ENCODE measurements around the gene NIT1.

- TF ChIP-seq CSRNP3 (CRISPR knock-in tag; IDR thresholded peaks at IDR 0.05) (no peak), ZNF565 (CRISPR knock-in tag; conservative IDR thresholded peaks at IDR 0.05; ENCODE audit: low read depth) (no peak), CREB5 (CRISPR knock-in tag; IDR thresholded peaks at IDR 0.05; ENCODE audit: low read depth) (no peak), TSHZ2 (CRISPR knock-in tag; IDR thresholded peaks at IDR 0.05) (no peak), SNAI2 (CRISPR knock-in tag; IDR thresholded peaks at IDR 0.05) (no peak), ISL1 (CRISPR knock-in tag; IDR thresholded peaks at IDR 0.05) (no peak), ZNF70 (CRISPR knock-in tag; IDR thresholded peaks at IDR 0.05) (no peak), CSDC2 (CRISPR knock-in tag; IDR thresholded peaks at IDR 0.05) (no peak), ZFP30 (CRISPR knock-in tag; IDR thresholded peaks at IDR 0.05) (no peak), ARNTL (CRISPR knock-in tag; IDR thresholded peaks at IDR 0.05; ENCODE audit: borderline replicate concordance, low read depth) (no peak), ZFP3 (CRISPR knock-in tag; IDR thresholded peaks at IDR 0.05) (no peak), OSR1 (CRISPR knock-in tag; IDR thresholded peaks at IDR 0.05) (no peak)
- TF ChIP-seq, protein P1, sequence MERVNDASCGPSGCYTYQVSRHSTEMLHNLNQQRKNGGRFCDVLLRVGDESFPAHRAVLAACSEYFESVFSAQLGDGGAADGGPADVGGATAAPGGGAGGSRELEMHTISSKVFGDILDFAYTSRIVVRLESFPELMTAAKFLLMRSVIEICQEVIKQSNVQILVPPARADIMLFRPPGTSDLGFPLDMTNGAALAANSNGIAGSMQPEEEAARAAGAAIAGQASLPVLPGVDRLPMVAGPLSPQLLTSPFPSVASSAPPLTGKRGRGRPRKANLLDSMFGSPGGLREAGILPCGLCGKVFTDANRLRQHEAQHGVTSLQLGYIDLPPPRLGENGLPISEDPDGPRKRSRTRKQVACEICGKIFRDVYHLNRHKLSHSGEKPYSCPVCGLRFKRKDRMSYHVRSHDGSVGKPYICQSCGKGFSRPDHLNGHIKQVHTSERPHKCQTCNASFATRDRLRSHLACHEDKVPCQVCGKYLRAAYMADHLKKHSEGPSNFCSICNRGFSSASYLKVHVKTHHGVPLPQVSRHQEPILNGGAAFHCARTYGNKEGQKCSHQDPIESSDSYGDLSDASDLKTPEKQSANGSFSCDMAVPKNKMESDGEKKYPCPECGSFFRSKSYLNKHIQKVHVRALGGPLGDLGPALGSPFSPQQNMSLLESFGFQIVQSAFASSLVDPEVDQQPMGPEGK (CRISPR knock-in tag; IDR thresholded peaks at IDR 0.05; ENCODE audit: borderline replicate concordance), result no peak
These were observed 44.9 kb downstream of the NIT1 start for GRCh38 chr1:161162806-161163205.
